ENCODE data around the gene SEMA3F.

SEMA3F gene

GRCh38 chr3:50134367-50134766, 20.8 kb upstream of the SEMA3F start:
- Histone ChIP-seq H3K36me3 (ENCODE audit: control insufficient read depth, insufficient read depth, low read length, severe bottlenecking) (no peaks in the 10 kb centered on the region), H3K27me3 (replicated peaks; ENCODE audit: control insufficient read depth, insufficient read depth, low read length) (peaks cover 36% of the 10 kb centered on the region), H3K4me1 (ENCODE audit: control insufficient read depth, insufficient read depth, low read length) (no peaks in the 10 kb centered on the region), H3K9ac (ENCODE audit: low read length) (no peak overlapping the region), H3K9me3 (ENCODE audit: control insufficient read depth, low read length) (no peaks in the 10 kb centered on the region), H3K4me3 (ENCODE audit: low read length) (no peak overlapping the region)
- no peak for DNase-seq (ENCODE audit: low read depth)

- Histone ChIP-seq H3K4me1 (ENCODE audit: control insufficient read depth, insufficient read depth, low read length) (no peaks in the 10 kb centered on the region), H3K9ac (ENCODE audit: low read length) (no peak overlapping the region), H3K36me3 (ENCODE audit: control insufficient read depth, insufficient read depth, low read length, severe bottlenecking) (no peaks in the 10 kb centered on the region), H3K4me3 (ENCODE audit: low read length) (no peak overlapping the region), H3K27me3 (replicated peaks; ENCODE audit: control insufficient read depth, insufficient read depth, low read length) (peaks cover 30% of the 10 kb centered on the region), H3K9me3 (ENCODE audit: control insufficient read depth, low read length) (no peaks in the 10 kb centered on the region)
- DNase-seq (ENCODE audit: low read depth), result no peak
These were observed 19.2 kb upstream of the SEMA3F start for GRCh38 chr3:50135964-50136363.

GRCh38 chr3:50136714-50137405, 18.3 kb upstream of the SEMA3F start:
- Histone ChIP-seq H3K36me3 (ENCODE audit: control insufficient read depth, insufficient read depth, low read length, severe bottlenecking) (no peaks in the 10 kb centered on the region), H3K27me3 (replicated peaks; ENCODE audit: control insufficient read depth, insufficient read depth, low read length) (peaks cover 23% of the 10 kb centered on the region), H3K9me3 (ENCODE audit: control insufficient read depth, low read length) (no peaks in the 10 kb centered on the region), H3K4me1 (ENCODE audit: control insufficient read depth, insufficient read depth, low read length) (no peaks in the 10 kb centered on the region), H3K4me3 (ENCODE audit: low read length) (no peak overlapping the region), H3K9ac (ENCODE audit: low read length) (no peak overlapping the region)
- DNase-seq (ENCODE audit: low read depth), result peak; percentile 66

- H3K36me3 ChIP-seq (ENCODE audit: control insufficient read depth, insufficient read depth, low read length, severe bottlenecking), result no peaks in the 10 kb centered on the region
- no peak overlapping the region for H3K9ac ChIP-seq (ENCODE audit: low read length)
- no peaks in the 10 kb centered on the region for H3K4me1 ChIP-seq (ENCODE audit: control insufficient read depth, insufficient read depth, low read length)
- no peaks in the 10 kb centered on the region for H3K9me3 ChIP-seq (ENCODE audit: control insufficient read depth, low read length)
- DNase-seq (ENCODE audit: low read depth), result no peak
- H3K27me3 ChIP-seq (replicated peaks; ENCODE audit: control insufficient read depth, insufficient read depth, low read length), result peaks cover 18% of the 10 kb centered on the region
- no peak overlapping the region for H3K4me3 ChIP-seq (ENCODE audit: low read length)
These were observed 17.6 kb upstream of the SEMA3F start for GRCh38 chr3:50137531-50137930.

GRCh38 chr3:50138266-50139200, 16.6 kb upstream of the SEMA3F start:
- Histone ChIP-seq H3K9ac (ENCODE audit: low read length) (no peak overlapping the region), H3K9me3 (ENCODE audit: control insufficient read depth, low read length) (no peaks in the 10 kb centered on the region), H3K36me3 (ENCODE audit: control insufficient read depth, insufficient read depth, low read length, severe bottlenecking) (no peaks in the 10 kb centered on the region), H3K4me3 (ENCODE audit: low read length) (no peak overlapping the region), H3K27me3 (replicated peaks; ENCODE audit: control insufficient read depth, insufficient read depth, low read length) (peaks cover 8% of the 10 kb centered on the region), H3K4me1 (ENCODE audit: control insufficient read depth, insufficient read depth, low read length) (no peaks in the 10 kb centered on the region)
- DNase-seq (ENCODE audit: low read depth), result peak; percentile 53

- H3K27me3 ChIP-seq (replicated peaks; ENCODE audit: control insufficient read depth, insufficient read depth, low read length), result peaks cover 8% of the 10 kb centered on the region
- no peaks in the 10 kb centered on the region for H3K4me1 ChIP-seq (ENCODE audit: control insufficient read depth, insufficient read depth, low read length)
- no peak overlapping the region for H3K4me3 ChIP-seq (ENCODE audit: low read length)
- no peak for DNase-seq (ENCODE audit: low read depth)
- no peaks in the 10 kb centered on the region for H3K36me3 ChIP-seq (ENCODE audit: control insufficient read depth, insufficient read depth, low read length, severe bottlenecking)
- no peak overlapping the region for H3K9ac ChIP-seq (ENCODE audit: low read length)
- H3K9me3 ChIP-seq (ENCODE audit: control insufficient read depth, low read length), result no peaks in the 10 kb centered on the region
These were observed 15.8 kb upstream of the SEMA3F start for GRCh38 chr3:50139308-50139707.

GRCh38 chr3:50139718-50140423, 15.3 kb upstream of the SEMA3F start:
- no peaks in the 10 kb centered on the region for H3K36me3 ChIP-seq (ENCODE audit: control insufficient read depth, insufficient read depth, low read length, severe bottlenecking)
- DNase-seq (ENCODE audit: low read depth), result no peak
- no peaks in the 10 kb centered on the region for H3K4me1 ChIP-seq (ENCODE audit: control insufficient read depth, insufficient read depth, low read length)
- H3K9me3 ChIP-seq (ENCODE audit: control insufficient read depth, low read length), result no peaks in the 10 kb centered on the region
- H3K4me3 ChIP-seq (ENCODE audit: low read length), result no peak overlapping the region
- H3K9ac ChIP-seq (ENCODE audit: low read length), result no peak overlapping the region
- peaks cover 8% of the 10 kb centered on the region for H3K27me3 ChIP-seq (replicated peaks; ENCODE audit: control insufficient read depth, insufficient read depth, low read length)

- no peak for DNase-seq (ENCODE audit: low read depth)
- H3K9me3 ChIP-seq (ENCODE audit: control insufficient read depth, low read length), result no peaks in the 10 kb centered on the region
- no peaks in the 10 kb centered on the region for H3K36me3 ChIP-seq (ENCODE audit: control insufficient read depth, insufficient read depth, low read length, severe bottlenecking)
- H3K4me1 ChIP-seq (ENCODE audit: control insufficient read depth, insufficient read depth, low read length), result no peaks in the 10 kb centered on the region
- peaks cover 8% of the 10 kb centered on the region for H3K27me3 ChIP-seq (replicated peaks; ENCODE audit: control insufficient read depth, insufficient read depth, low read length)
- no peak overlapping the region for H3K4me3 ChIP-seq (ENCODE audit: low read length)
- no peak overlapping the region for H3K9ac ChIP-seq (ENCODE audit: low read length)
These were observed 14.1 kb upstream of the SEMA3F start for GRCh38 chr3:50140990-50141389.

- Histone ChIP-seq H3K4me3 (ENCODE audit: low read length) (no peak overlapping the region), H3K27me3 (replicated peaks; ENCODE audit: control insufficient read depth, insufficient read depth, low read length) (peaks cover 14% of the 10 kb centered on the region), H3K36me3 (ENCODE audit: control insufficient read depth, insufficient read depth, low read length, severe bottlenecking) (no peaks in the 10 kb centered on the region), H3K9ac (ENCODE audit: low read length) (no peak overlapping the region), H3K9me3 (ENCODE audit: control insufficient read depth, low read length) (no peaks in the 10 kb centered on the region), H3K4me1 (ENCODE audit: control insufficient read depth, insufficient read depth, low read length) (no peaks in the 10 kb centered on the region)
- DNase-seq (ENCODE audit: low read depth), result no peak
These were observed 8.7 kb upstream of the SEMA3F start for GRCh38 chr3:50146316-50146901.

- Histone ChIP-seq H3K36me3 (ENCODE audit: control insufficient read depth, insufficient read depth, low read length, severe bottlenecking) (no peaks in the 10 kb centered on the region), H3K4me1 (ENCODE audit: control insufficient read depth, insufficient read depth, low read length) (no peaks in the 10 kb centered on the region), H3K9me3 (ENCODE audit: control insufficient read depth, low read length) (no peaks in the 10 kb centered on the region), H3K4me3 (ENCODE audit: low read length) (no peak overlapping the region), H3K9ac (ENCODE audit: low read length) (no peak overlapping the region), H3K27me3 (replicated peaks; ENCODE audit: control insufficient read depth, insufficient read depth, low read length) (peaks cover 14% of the 10 kb centered on the region)
- DNase-seq (ENCODE audit: low read depth), result no peak
These were observed 8.1 kb upstream of the SEMA3F start for GRCh38 chr3:50147016-50147415.

- Histone ChIP-seq H3K4me1 (ENCODE audit: control insufficient read depth, insufficient read depth, low read length) (no peaks in the 10 kb centered on the region), H3K9ac (ENCODE audit: low read length) (no peak overlapping the region), H3K27me3 (replicated peaks; ENCODE audit: control insufficient read depth, insufficient read depth, low read length) (peaks cover 14% of the 10 kb centered on the region), H3K4me3 (ENCODE audit: low read length) (no peak overlapping the region), H3K9me3 (ENCODE audit: control insufficient read depth, low read length) (no peaks in the 10 kb centered on the region), H3K36me3 (ENCODE audit: control insufficient read depth, insufficient read depth, low read length, severe bottlenecking) (no peaks in the 10 kb centered on the region)
- DNase-seq (ENCODE audit: low read depth), result no peak
These were observed 7.7 kb upstream of the SEMA3F start for GRCh38 chr3:50147447-50147846.

Measured in adipocyte (in vitro differentiated cells).